AG09309 (cell line): ENCODE results near the gene EPHA5.

ENCODE experiments used
- DNase-seq: peaks from one replicate; pipeline ENCODE4 v3.0.0-alpha.2; 2010; ENCODE audit warnings: low read depth
- H3K4me3 ChIP-seq: 2 replicates; pipeline ENCODE4 v1.5.1; 2011; ENCODE audit warnings: mild to moderate bottlenecking, low read depth, low read length, moderate library complexity; ENCODE audit not compliant: control insufficient read depth
- CTCF ChIP-seq: IDR thresholded peaks from 2 replicates; pipeline ENCODE4 v1.5.1; 2011; ENCODE audit warnings: mild to moderate bottlenecking, low read depth, low read length, inconsistent platforms; ENCODE audit not compliant: insufficient read depth, control insufficient read depth; ENCODE audit errors: missing control alignments

The EPHA5 gene

GRCh38 chr4:65381648-65382047 lies 288.6 kb downstream of the EPHA5 start:
- DNase-seq, result no peak
- H3K4me3 ChIP-seq, result no peak overlapping the region
- TF ChIP-seq CTCF, result no peak

GRCh38 chr4:65370709-65371108 lies 299.6 kb downstream of the EPHA5 start:
- DNase-seq, result no peak
- H3K4me3 ChIP-seq, result no peak overlapping the region
- TF ChIP-seq CTCF, result no peak

GRCh38 chr4:65367306-65367705 lies 303.0 kb downstream of the EPHA5 start:
- no peak overlapping the region for H3K4me3 ChIP-seq
- no peak for TF ChIP-seq CTCF
- no peak for DNase-seq

GRCh38 chr4:65358914-65359313 lies 311.4 kb downstream of the EPHA5 start:
- H3K4me3 ChIP-seq, result no peak overlapping the region
- TF ChIP-seq CTCF, result no peak
- no peak for DNase-seq

GRCh38 chr4:65353098-65353497 lies 317.2 kb downstream of the EPHA5 start:
- TF ChIP-seq CTCF, result no peak
- no peak for DNase-seq

GRCh38 chr4:65344278-65344825 lies 325.9 kb downstream of the EPHA5 start:
- DNase-seq, result no peak
- no peak overlapping the region for H3K4me3 ChIP-seq
- no peak for TF ChIP-seq CTCF

More at GRCh38 chr4:65353098-65353497, 317.2 kb downstream of the EPHA5 start:
- no peak overlapping the region for H3K4me3 ChIP-seq

GRCh38 chr4:65343342-65343741 lies 326.9 kb downstream of the EPHA5 start:
- no peak for TF ChIP-seq CTCF
- H3K4me3 ChIP-seq, result no peak overlapping the region
- no peak for DNase-seq
